Activated CD8-positive, alpha-beta T cell treated with anti-CD3 and anti-CD28 coated beads for 36 hours (primary cell): Measurements from ENCODE around the gene GABRQ. TPM values are rescaled to one million over a fixed set of nuclear protein-coding genes. Genes with fewer than 3 reads are reported as not detected.
"Not testable (repeated sequence)": the region's sequence is repeated elsewhere in the genome, so short reads cannot be mapped to it uniquely, and the experiment has no call there.

Experiments
- ATAC-seq: fragments of 200-7000 bp; cut with Tn5 transposase; one replicate; pipeline ENCODE4 v1.10.0; 2021; ENCODE audit warnings: mild to moderate bottlenecking, moderate library complexity
- CTCF ChIA-PET: fragments of 350-600 bp; sonication (Branson Sonifier 250); formaldehyde crosslinking; loops from one replicate; lab custom pipeline; 2021; ENCODE audit warnings: antibody characterized with exemption; lab: Charles Lee
- POLR2A ChIA-PET: fragments of 350-600 bp; sonication (Branson Sonifier 250); formaldehyde crosslinking; loops from one replicate; lab custom pipeline; 2021; ENCODE audit warnings: antibody characterized with exemption; lab: Charles Lee
- DNase-seq: peaks from one replicate; pipeline ENCODE4 v3.0.0-alpha.2; 2020
- H3K27ac Mint-ChIP-seq: one replicate; pipeline ENCODE4 v1.8.0; 2021; ENCODE audit warnings: mild to moderate bottlenecking, mixed read lengths
- H3K27me3 Mint-ChIP-seq: one replicate; pipeline ENCODE4 v1.8.0; 2021; ENCODE audit warnings: mixed read lengths
- H3K36me3 Mint-ChIP-seq: one replicate; pipeline ENCODE4 v1.8.0; 2021; ENCODE audit warnings: low read depth, mixed read lengths
- H3K4me1 Mint-ChIP-seq: one replicate; pipeline ENCODE4 v1.8.0; 2021; ENCODE audit warnings: low read depth, mixed read lengths
- H3K4me3 Mint-ChIP-seq: one replicate; pipeline ENCODE4 v1.8.0; 2021; ENCODE audit warnings: mild to moderate bottlenecking, moderate library complexity, mixed read lengths
- H3K9me3 Mint-ChIP-seq: one replicate; pipeline ENCODE4 v1.8.0; 2021; ENCODE audit warnings: mixed read lengths
- intact Hi-C: fragments of 100-400 bp; cut with micrococcal nuclease; formaldehyde crosslinking; loops from one replicate; pipeline ENCODE4 v1.10.0; 2022
- total RNA-seq, 2 experiments: library from RNA; stranded (reverse); gene quantifications; one replicate each; pipeline ENCODE4 v1.2.3, GENCODE V29; 2021
- TF ChIP-seq, protein P1 (sequence below): fragments of 200-600 bp; IDR thresholded peaks from one replicate; pipeline ENCODE4 v1.8.0; 2022; ENCODE audit warnings: antibody characterized with exemption, mild to moderate bottlenecking

GABRQ gene
- total RNA-seq, 2 experiments from 2014 or later: not detected

GRCh38 chrX:152656087-152656486, 18.4 kb downstream of the GABRQ start:
- no peaks in the 10 kb centered on the region for H3K4me1 Mint-ChIP-seq
- H3K4me3 Mint-ChIP-seq: no peak overlapping the region
- intact Hi-C loops: no loop called here
- H3K9me3 Mint-ChIP-seq: no peaks in the 10 kb centered on the region
- ChIA-PET POLR2A (no interaction called here), CTCF (no interaction called here)
- no peaks in the 10 kb centered on the region for H3K27me3 Mint-ChIP-seq
- ATAC-seq (no peak), DNase-seq (no peak)
- H3K27ac Mint-ChIP-seq: no peak overlapping the region
- TF ChIP-seq, protein P1, sequence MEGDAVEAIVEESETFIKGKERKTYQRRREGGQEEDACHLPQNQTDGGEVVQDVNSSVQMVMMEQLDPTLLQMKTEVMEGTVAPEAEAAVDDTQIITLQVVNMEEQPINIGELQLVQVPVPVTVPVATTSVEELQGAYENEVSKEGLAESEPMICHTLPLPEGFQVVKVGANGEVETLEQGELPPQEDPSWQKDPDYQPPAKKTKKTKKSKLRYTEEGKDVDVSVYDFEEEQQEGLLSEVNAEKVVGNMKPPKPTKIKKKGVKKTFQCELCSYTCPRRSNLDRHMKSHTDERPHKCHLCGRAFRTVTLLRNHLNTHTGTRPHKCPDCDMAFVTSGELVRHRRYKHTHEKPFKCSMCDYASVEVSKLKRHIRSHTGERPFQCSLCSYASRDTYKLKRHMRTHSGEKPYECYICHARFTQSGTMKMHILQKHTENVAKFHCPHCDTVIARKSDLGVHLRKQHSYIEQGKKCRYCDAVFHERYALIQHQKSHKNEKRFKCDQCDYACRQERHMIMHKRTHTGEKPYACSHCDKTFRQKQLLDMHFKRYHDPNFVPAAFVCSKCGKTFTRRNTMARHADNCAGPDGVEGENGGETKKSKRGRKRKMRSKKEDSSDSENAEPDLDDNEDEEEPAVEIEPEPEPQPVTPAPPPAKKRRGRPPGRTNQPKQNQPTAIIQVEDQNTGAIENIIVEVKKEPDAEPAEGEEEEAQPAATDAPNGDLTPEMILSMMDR: no peak
- no peaks in the 10 kb centered on the region for H3K36me3 Mint-ChIP-seq

GRCh38 chrX:152656890-152657289, 19.2 kb downstream of the GABRQ start:
- CTCF ChIA-PET: interaction anchor here (1.4 kb wide), 1 partner anchor 15 kb away, joined by 3 read pairs; no protein-coding TSS in a partner anchor
- no peaks in the 10 kb centered on the region for H3K4me1 Mint-ChIP-seq
- intact Hi-C loops: no loop called here
- no peak overlapping the region for H3K4me3 Mint-ChIP-seq
- ATAC-seq (no peak), DNase-seq (no peak)
- H3K27me3 Mint-ChIP-seq: no peaks in the 10 kb centered on the region
- no peaks in the 10 kb centered on the region for H3K9me3 Mint-ChIP-seq
- H3K36me3 Mint-ChIP-seq: no peaks in the 10 kb centered on the region
- no peak overlapping the region for H3K27ac Mint-ChIP-seq
- POLR2A ChIA-PET: no interaction called here
- TF ChIP-seq, protein P1: no peak

- TF ChIP-seq, protein P1: no peak
- Mint-ChIP-seq H3K27me3 (no peaks in the 10 kb centered on the region), H3K9me3 (no peaks in the 10 kb centered on the region), H3K4me3 (no peak overlapping the region), H3K27ac (no peak overlapping the region), H3K4me1 (no peaks in the 10 kb centered on the region), H3K36me3 (no peaks in the 10 kb centered on the region)
- ChIA-PET CTCF (interaction anchor here (1.4 kb wide), 1 partner anchor 17 kb away, joined by 3 read pairs; no protein-coding TSS in a partner anchor), POLR2A (no interaction called here)
- no peak for ATAC-seq
- DNase-seq: no peak
- intact Hi-C loops: no loop called here
Observed at GRCh38 chrX:152658302-152658701, 20.6 kb downstream of the GABRQ start.

- TF ChIP-seq, protein P1: no peak
- intact Hi-C loops: no loop called here
- ATAC-seq (no peak), DNase-seq (no peak)
- Mint-ChIP-seq H3K4me1 (no peaks in the 10 kb centered on the region), H3K27ac (no peak overlapping the region), H3K4me3 (no peak overlapping the region), H3K27me3 (peaks cover 3% of the 10 kb centered on the region), H3K36me3 (no peaks in the 10 kb centered on the region), H3K9me3 (peaks cover 2% of the 10 kb centered on the region)
- ChIA-PET POLR2A (no interaction called here), CTCF (no interaction called here)
Observed at GRCh38 chrX:152663086-152663485, 25.4 kb downstream of the GABRQ start.

DNA sequence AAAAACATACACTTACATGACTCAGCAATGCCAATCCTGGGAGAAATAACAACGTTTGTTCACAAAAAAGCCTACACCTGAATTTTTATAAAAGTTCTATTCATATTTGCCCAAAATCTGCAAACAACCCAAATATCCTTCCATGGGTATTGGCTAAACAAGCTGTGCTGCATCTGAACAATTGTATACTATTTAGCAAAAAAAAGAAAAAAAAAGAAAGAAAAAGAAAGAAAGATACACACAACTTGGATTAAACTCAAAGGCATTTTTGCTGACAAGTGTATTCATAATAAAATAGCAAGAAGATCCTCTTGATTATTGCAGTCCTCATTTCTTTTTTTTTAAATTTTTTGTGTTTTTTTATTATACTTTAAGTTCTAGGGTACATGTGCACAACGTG, 36.4 kb downstream of the GABRQ start:
- ChIA-PET POLR2A (no interaction called here), CTCF (no interaction called here)
- ATAC-seq (no peak), DNase-seq (no peak)
- Mint-ChIP-seq H3K4me1 (no peaks in the 10 kb centered on the region), H3K27me3 (no peaks in the 10 kb centered on the region), H3K36me3 (no peaks in the 10 kb centered on the region), H3K9me3 (no peaks in the 10 kb centered on the region), H3K4me3 (no peak overlapping the region), H3K27ac (no peak overlapping the region)
- intact Hi-C loops: no loop called here
- TF ChIP-seq, protein P1: no peak

- H3K27me3 Mint-ChIP-seq, H3K4me1 Mint-ChIP-seq, CTCF ChIA-PET, H3K27ac Mint-ChIP-seq, H3K4me3 Mint-ChIP-seq, ATAC-seq, DNase-seq, H3K9me3 Mint-ChIP-seq, POLR2A ChIA-PET, intact Hi-C loops, H3K36me3 Mint-ChIP-seq: not testable (repeated sequence)
Observed at GRCh38 chrX:152674652-152675051, 37.0 kb downstream of the GABRQ start.

- CTCF ChIA-PET, H3K9me3 Mint-ChIP-seq, H3K4me3 Mint-ChIP-seq, H3K27me3 Mint-ChIP-seq, H3K27ac Mint-ChIP-seq, intact Hi-C loops, POLR2A ChIA-PET, DNase-seq, H3K4me1 Mint-ChIP-seq, H3K36me3 Mint-ChIP-seq: not testable (repeated sequence)
- ATAC-seq: peak; percentile 72
Observed at GRCh38 chrX:152681012-152681411, 43.3 kb downstream of the GABRQ start.
